Measurements from ENCODE around the gene BOD1L1. TPM values are rescaled to one million over a fixed set of nuclear protein-coding genes. Genes with fewer than 3 reads are reported as not detected.

BOD1L1 gene
- total RNA-seq, 4 donors from 2014 or later, result 41.0 to 113 (median 49.2) TPM

DNA sequence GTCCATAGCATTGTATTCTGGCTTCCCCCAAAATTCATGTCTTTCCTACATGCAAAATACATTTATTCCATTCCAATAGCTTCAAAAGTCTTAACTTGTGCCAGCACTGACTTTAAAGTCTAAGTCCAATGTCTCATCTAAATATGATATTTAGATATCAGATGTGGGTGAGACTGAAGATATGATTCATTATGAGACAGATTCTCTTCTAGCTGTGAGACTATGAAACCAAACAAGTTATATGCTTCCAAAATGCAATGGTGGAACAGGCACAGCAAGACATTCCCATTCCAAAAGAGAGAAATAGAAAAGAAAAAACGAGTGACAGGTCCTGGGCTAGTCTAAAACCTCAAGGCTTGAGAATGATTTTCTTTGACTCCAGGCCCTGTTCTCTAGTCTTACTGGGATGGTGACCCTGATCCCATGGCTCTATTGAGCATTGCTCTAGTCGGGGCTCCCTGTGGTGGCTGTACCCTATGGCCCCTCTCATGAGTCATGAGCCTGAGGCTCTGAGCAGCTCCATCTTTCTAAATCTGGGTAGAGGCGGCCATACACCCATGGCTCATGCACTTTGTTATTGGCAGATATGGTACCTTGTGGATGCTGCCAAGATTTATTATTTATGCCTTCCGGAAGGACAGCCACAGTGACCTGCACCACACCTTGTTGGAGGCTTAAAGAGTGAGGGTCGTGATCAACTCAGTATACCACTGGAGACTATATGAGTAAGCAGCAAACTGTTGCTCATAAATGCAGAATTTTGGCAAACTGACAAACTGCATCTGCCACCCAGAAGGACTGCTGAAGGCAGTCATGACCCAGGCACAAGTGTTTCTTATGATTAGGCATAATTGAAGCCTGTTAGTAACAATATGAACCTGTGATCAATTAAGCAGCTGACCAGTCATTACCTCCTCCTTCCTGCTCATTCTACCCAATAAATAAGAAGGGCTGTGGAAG lies 38.5 kb upstream of the BOD1L1 start:
- no peak for DNase-seq
- TF ChIP-seq, protein P1, sequence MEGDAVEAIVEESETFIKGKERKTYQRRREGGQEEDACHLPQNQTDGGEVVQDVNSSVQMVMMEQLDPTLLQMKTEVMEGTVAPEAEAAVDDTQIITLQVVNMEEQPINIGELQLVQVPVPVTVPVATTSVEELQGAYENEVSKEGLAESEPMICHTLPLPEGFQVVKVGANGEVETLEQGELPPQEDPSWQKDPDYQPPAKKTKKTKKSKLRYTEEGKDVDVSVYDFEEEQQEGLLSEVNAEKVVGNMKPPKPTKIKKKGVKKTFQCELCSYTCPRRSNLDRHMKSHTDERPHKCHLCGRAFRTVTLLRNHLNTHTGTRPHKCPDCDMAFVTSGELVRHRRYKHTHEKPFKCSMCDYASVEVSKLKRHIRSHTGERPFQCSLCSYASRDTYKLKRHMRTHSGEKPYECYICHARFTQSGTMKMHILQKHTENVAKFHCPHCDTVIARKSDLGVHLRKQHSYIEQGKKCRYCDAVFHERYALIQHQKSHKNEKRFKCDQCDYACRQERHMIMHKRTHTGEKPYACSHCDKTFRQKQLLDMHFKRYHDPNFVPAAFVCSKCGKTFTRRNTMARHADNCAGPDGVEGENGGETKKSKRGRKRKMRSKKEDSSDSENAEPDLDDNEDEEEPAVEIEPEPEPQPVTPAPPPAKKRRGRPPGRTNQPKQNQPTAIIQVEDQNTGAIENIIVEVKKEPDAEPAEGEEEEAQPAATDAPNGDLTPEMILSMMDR (IDR thresholded peaks at IDR 0.05), result no peak
- TF ChIP-seq POLR2A (IDR thresholded peaks at IDR 0.05), result no peak
- Histone ChIP-seq H3K9me3 (no peaks in the 10 kb centered on the region), H3K4me3 (no peak overlapping the region), H3K27me3 (no peaks in the 10 kb centered on the region), H3K36me3 (no peaks in the 10 kb centered on the region), H3K27ac (no peak overlapping the region), H3K4me1 (no peaks in the 10 kb centered on the region)

DNA sequence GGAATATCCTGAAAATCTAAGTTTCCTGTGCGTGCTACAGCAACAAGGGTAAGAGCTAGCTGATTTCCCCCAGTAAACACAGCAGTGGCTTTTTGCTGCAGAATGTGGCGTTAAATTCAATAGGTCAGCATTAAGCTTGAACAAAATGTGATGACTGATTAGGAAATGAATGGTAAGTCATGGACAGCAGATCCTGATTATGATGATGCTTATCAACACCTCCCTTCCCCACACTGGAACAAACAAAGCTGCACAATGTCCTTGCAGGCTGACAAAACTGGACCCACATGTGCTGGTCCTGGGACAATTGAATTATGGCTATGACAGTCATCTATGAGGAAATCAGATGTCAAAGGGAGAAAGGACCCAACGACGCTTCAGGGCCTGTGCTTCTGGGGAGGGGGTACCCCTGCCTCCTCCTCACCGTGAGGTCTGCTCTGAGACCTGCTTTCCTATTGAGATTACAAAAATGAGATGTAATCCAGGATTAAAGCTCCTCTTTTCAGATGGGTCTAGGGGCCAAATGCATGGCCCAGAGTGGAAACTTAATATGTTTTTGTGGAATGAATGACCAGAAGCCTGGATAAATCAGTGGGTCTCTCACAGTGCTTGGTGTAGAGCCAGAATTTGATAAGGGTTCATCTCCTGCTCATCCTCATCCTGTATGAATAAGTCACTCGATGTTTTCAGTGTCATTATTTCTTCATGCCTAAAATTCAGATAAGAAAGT lies 32.0 kb upstream of the BOD1L1 start:
- Histone ChIP-seq H3K4me1 (peaks cover 0 to 6% (median 0%) of the 10 kb centered on the region in 4 donors), H3K36me3 (no peaks in the 10 kb centered on the region), H3K4me3 (no peak overlapping the region), H3K27ac (no peak overlapping the region), H3K9me3 (no peaks in the 10 kb centered on the region), H3K27me3 (no peaks in the 10 kb centered on the region)
- no peak for DNase-seq
- TF ChIP-seq POLR2A (IDR thresholded peaks at IDR 0.05), result no peak
- TF ChIP-seq, protein P1 (IDR thresholded peaks at IDR 0.05), result no peak

DNA sequence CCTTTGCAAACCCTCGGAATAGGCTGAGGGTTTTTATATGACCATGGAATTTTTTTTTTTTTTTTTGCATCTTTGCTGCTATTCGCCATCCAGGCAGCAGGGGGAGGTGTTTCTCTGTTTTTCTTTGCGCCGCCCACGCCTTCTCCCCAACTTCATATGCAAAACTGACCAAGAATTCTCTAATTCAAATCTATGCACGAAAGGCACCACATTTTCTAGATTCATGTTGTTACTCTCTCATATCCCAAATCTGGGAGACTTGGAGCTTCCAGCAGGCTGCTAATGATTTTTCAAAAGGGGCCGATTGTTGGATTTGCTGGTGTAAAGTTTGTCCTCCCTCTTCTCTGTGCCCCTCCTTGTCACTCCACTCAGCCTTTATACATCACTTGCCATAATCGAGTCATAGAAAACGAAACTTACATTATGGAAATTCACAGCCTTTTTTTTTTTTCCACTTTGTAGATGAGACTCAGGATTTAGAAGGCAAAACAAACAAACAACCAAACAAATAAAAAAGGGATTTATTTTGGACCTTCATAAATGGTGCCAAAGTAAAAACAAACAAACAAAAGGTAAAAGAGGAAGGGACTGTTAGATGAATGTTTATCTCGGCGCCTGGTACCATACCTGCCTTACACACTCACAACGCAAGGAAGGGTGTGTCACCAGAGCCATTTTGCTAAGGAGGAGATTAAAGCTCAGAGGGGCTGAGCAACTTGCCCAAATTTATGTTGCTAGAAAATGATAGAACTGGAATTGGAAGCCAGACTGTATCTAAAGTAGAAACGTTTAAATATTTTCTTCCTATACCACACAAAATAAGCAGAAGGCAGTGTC lies 29.3 kb upstream of the BOD1L1 start:
- Histone ChIP-seq H3K9me3 (no peaks in the 10 kb centered on the region), H3K36me3 (no peaks in the 10 kb centered on the region), H3K27ac (no peak overlapping the region), H3K4me1 (peaks cover 0 to 8% (median 0%) of the 10 kb centered on the region in 4 donors), H3K4me3 (peak overlapping the region in 3 of 4 donors; percentile 30 to 35 (median 32)), H3K27me3 (no peaks in the 10 kb centered on the region)
- no peak for TF ChIP-seq POLR2A (IDR thresholded peaks at IDR 0.05)
- TF ChIP-seq, protein P1 (IDR thresholded peaks at IDR 0.05), result peak; percentile 20 to 84 (median 68)
- peak; percentile 62 to 80 (median 70) for DNase-seq

DNA sequence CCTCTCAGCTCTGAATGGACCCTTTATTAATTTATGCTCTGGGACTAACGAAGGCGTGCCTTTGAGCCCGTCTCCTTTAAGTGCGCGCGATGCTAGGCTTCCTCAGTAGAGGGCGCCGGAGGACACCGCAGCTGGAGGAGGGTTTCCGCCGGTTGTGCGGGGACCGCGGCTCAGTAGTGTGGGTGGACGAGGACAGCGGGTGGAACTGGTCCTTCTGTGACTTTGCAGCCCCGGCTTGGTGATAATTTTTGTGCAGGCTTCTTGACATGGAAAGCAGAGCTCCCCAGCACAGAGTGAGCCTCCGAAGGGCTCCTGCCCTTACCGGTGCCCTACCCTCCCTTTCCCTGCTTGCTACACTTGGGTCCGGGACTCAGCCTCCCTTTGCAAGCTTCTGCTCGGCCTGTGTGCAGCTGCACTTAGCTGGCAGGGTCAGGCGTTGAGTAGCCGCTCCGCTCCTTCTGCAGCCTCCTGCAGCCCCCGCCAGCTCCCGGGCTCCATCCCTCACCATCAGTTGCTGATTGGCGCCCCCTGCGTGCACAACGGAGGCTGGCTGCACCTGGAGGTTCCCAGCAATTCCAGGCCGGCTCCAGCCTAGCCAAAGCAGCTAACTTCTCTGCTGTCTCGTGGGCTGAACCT lies 26.8 kb upstream of the BOD1L1 start:
- peak; percentile 75 to 94 (median 87) for DNase-seq
- TF ChIP-seq, protein P1 (IDR thresholded peaks at IDR 0.05), result peak; percentile 26 to 81 (median 76)
- no peak for TF ChIP-seq POLR2A (IDR thresholded peaks at IDR 0.05)
- H3K4me1 ChIP-seq, result peaks cover 0 to 8% (median 0%) of the 10 kb centered on the region in 4 donors
- H3K4me3 ChIP-seq, result peak overlapping the region; percentile 39 to 58 (median 49)
- no peaks in the 10 kb centered on the region for H3K36me3 ChIP-seq
- no peaks in the 10 kb centered on the region for H3K27me3 ChIP-seq
- no peaks in the 10 kb centered on the region for H3K9me3 ChIP-seq
- no peak overlapping the region for H3K27ac ChIP-seq

Measured in Peyer's patch (tissue), 4 donors.